ENCODE results near the gene FRMD5.
"Not testable (repeated sequence)": the region's sequence is repeated elsewhere in the genome, so short reads cannot be mapped to it uniquely, and the experiment has no call there.

FRMD5 gene

DNA sequence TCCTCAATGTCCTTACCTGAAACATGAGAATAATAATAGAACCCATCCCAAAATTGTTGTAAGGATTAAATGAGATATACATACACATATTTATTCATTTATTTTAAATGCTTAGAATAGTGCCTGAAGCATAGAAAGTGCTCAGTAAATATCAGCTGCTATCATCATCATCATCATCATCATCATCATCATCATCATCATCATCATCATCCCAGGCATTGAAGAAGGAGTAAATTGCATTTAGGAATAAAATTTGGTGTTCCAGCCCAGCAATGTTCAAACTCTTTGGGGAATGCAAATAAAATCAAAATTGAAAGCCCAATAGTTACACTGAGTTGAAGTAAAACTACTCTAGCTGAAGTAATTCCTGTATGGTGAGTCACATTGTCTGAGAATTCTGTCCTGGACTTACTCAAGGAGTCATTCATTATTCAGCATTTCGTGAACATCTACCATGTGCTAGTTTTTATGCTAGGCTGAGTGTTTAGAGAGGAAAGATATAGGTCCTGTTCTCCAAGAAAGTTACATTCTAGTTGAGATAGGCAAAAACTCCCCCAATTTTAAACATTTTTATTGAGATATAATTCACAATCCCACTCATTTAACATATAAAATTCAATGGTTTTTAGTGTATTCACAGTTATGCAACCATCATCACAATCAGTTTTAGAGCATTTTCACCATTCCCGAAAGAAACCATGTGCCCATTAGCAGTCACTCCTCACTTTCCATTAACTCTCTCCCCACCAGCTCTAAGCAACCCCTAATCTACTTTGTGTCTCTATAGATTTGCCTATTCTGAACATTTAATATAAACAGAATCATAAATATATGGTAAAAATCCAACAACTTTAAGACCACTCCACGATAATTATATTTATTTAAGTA, 107.2 kb downstream of the FRMD5 start:
- no peak for DNase-seq

DNA sequence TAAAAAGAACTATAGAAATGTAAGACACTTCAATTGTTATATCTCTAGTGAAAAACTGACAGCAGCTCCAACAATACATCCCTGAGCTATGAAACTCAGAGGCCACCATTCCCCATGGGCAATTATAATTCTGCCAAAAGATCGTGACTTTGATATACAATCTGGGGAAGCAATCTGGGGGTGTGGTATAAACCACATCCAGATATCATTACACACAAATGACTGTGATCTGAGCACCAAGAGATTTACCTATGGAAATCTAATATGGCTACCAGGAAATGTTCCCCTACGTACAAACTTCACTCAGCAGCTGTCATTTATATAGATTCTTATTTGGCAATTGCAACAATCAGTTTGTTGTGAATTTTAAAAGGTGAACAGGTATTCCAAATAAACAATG, 110.3 kb downstream of the FRMD5 start:
- no peak for DNase-seq

DNA sequence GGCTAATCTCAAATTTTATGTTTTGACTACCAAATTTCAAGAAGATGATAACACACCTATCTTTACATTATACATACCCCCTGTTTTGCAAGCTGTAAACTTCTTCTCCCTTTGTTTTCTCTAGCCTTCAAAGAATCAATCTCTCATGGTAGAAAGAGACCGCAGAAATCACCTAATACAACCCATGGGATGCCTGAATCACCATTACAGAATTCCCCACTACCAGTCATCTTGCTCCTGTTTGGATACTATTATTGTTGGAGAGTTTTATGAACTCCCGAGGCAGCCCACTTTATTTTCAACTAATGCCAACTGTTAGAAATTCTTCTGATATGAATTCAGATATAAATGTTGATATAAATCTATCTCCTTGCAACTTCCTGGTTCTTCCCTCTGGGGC, 110.9 kb downstream of the FRMD5 start:
- no peak for DNase-seq

DNA sequence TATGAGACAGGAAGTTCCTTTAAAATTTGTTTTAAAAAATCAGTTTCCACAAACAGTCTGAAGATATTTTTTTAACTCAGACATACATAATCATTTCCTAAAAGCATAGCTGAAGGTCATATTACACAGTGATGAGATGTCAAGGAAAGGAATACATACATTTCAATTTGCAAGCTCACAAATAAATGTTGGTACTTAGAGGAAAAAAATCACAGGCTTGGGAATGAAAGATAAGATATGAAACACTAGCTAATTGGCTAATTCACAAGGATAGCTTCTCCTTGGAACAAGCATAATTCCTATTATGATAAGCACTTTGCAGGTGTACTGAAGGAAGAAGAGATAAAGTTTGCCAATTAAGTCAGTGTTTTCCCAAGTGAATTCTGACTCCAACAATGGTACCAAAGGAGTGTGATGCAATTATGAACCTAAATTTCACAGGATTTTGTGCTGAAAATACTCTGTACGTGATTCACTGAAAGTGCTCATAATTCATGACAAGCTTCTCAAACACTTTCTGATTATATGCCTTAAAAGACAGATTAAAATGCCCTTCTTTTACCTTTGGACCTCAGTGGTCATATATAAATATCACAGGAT, 112.4 kb downstream of the FRMD5 start:
- DNase-seq, result no peak

DNA sequence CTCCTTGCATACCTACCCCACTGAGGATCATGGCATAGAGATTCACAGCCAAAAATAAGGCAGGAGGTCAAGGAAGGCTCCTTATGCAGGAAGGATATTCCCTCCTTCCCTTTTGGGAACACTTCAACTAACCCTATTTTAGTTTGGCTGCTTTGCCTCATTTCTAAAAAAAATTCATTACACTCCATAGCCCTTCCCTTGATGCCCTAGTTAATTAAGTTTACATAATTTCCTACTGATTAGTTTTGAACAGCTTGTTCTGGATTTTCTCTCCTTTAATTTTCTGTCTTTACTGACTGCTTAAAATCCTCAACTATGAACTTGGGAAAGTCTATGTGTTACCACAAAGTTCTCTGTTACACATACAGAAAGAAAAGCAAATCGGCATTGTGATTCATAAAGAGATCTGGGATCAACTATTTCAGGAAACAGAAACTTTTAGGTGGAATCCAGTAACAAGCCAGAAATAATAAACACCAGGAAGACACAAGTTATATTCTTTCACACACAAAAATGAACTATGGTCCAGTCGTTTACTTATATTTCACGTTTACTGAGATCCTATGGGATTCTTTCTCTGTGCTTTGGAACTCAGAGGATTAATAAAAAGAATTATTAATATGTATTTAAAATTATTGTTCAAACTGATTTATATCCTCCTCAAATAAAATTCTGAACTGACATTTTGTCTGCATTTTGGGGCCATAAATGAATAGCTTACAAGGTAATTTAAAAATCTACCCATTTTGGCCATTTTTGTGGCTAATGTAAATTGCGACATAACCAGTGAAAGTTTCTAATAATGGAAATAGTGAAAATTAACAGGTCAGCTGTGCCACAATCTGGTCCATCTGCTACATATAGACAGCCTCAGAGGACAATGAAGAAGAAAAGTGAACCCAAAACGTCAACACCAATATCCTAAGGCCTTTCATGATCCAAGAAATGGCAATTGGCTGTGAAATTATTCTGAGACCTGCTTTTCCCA, 113.8 kb downstream of the FRMD5 start:
- DNase-seq, result no peak

DNA sequence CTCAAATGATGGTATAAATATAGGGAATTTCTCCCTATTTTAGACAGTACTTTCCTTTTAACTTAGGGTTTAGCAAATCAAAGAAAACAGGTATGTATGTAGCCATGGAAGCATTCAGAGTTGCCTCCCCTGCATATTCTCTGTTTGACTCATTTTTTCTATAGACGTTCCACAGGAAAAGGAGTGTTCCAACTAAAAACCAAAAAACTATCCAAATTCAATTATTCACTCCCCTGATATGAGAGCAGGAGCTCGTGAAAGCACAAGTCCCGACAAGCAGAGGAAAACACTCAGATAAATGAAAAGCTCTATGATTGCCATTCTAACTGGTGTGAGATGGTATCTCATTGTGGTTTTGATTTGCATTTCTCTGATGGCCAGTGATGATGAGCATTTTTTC, 119.5 kb downstream of the FRMD5 start:
- no peak for DNase-seq

DNA sequence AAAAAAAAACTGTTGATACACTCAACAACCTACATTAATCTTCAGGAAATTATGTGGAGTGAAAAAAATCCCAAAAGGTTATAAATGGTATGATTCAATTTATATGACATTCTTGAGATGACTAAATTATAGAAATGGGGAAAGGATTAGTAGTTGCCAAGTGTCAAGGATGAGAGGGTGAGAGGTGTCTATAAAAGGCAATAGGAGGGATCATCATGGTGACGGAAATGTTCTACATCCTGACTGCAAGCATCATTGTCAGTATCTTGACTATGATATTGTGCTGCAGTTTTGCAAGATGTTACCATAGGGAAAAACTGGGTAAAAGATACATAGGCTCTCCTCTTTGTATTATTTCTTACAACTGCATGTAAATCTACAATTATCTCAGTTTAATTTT, 125.6 kb downstream of the FRMD5 start:
- no peak for DNase-seq

DNA sequence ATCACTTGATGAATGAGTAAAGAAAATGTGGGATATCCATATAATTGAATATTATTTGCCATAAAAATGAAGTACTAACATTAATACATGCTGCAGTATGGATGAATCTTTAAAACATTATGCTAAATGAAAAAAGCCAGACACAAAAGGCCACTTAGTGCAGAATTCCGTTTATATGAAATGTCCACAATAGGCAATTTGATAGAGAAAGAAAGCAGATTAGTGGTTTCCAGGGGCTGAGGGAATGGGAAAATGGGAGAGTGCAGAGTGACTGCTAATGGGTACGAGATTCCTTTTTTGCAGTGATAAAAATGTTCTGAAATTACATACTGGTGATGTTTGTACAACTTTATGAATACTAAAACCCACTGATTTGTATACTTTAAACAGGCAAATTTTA, 126.7 kb downstream of the FRMD5 start:
- DNase-seq, result no peak

DNA sequence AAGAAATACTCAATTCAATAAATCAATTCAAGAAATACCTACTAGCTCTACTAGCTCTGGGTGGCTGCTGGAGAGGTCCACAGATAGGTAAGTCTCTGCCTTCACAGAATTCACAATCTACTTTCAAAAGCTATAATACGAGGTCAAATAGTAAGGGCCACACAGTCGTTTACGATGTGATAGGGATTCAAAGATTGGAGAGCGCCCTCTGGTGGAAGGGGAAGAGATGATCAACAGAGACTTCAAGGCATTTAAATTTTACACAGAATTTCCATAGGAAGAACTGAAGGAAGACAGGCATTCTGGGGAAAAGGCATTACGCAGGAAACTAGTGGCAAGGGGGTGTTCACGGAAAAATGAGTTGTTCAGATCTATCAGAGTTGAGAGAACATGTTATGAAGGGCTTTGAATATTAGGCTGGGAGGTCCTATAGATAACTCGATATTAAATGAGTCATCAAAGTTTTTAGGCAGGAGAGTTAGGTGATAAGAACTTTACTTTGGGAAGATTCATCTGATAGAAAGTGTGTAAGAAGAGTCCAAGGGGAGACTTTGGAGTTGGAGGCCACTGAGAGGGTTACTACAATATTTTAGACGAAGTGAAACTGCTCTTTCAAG, 128.8 kb downstream of the FRMD5 start:
- peak; percentile 34 for DNase-seq

DNA sequence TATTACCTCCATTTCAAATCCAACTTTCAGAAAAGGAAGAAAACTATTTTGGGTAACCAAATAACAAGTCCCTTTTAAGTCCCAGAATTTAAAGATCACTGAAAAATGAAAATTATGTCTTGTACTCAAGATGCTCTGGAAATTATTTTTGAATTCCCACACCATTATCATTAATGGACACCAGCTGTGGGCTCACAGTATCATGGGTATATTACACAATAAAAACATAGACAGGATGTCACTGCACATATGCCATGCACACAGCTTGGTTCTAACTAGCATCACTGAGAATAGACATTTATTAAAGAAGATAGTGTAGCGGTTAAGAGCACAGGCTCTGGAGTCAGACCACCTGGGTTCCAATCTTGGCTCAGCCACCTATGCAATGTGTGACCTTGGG, 130.4 kb downstream of the FRMD5 start:
- DNase-seq, result no peak

DNA sequence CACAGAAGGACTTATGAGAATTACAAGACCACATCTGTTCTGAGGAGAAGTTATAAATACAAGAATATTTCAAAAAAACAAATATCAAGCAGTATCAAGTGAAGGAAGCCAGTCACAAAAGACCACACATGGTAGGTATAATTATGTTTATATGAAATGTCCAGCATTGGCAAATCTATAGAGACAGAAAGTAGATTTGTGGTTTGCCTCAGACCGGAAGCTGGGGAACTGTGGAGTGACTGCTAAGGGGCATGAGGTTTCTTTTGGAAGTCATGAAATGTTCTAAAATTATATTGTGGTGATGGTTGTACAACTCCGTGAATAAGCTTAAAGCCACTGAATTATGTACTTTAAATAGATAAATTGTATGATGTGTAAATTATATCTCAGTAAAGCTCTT, 136.9 kb downstream of the FRMD5 start:
- no peak for DNase-seq

DNA sequence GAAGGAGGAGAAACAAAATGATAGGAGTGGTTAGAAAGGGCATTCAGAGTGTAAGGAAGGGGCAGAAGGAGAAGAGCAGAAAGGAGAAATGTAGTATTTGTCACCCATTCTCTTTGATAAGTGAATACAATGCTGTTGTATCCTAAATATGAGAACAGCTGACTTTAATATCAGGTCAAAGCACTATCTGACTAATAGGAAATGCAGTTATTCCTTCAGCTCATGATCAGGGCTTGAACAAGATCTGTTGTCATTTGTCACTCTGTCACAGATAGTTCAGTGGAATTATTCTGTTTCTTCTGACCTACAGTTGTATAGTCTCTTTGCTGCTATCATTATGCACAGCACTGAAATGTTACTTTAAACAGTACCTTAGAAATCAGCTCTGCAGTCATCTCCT, 149.4 kb downstream of the FRMD5 start:
- DNase-seq, result no peak

DNA sequence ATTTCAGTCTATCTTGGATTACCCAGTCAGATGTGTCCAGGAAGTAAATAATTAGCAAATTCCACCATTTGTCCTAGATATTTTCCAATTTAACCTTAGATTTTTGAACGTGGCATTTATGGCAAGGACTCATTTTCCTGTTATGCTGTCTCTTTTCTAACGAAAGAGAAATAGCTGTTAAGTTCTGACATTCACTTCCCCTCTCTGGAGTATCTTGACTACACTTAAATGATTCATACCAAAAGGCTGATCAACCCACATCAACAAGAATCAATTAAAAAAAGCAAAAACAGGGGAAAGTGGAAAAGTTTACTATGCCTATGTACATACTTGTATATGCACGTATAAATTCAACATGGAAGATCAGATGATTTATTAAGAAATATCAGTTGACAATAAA, 149.9 kb downstream of the FRMD5 start:
- no peak for DNase-seq

DNA sequence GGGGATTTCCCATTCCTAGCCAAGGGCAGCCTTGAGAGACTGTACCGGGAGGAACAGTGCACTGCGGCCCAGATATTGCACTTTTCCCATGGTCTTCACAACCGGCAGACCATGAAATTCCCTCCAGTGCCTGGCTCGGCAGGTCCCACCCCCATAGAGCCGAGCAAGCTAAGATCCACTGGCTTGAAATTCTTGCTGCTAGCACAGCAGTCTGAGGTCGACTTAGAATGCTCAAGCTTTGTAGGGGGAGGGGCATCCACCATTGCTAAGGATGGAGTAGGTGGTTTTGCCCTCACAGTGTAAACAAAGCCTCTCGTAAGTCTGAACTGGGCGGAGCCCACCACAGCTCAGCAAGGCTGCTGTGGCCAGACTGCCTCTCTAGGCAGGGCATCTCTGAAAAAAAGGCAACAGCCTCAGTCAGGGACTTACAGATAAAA, 156.3 kb downstream of the FRMD5 start:
- DNase-seq, result no peak

DNA sequence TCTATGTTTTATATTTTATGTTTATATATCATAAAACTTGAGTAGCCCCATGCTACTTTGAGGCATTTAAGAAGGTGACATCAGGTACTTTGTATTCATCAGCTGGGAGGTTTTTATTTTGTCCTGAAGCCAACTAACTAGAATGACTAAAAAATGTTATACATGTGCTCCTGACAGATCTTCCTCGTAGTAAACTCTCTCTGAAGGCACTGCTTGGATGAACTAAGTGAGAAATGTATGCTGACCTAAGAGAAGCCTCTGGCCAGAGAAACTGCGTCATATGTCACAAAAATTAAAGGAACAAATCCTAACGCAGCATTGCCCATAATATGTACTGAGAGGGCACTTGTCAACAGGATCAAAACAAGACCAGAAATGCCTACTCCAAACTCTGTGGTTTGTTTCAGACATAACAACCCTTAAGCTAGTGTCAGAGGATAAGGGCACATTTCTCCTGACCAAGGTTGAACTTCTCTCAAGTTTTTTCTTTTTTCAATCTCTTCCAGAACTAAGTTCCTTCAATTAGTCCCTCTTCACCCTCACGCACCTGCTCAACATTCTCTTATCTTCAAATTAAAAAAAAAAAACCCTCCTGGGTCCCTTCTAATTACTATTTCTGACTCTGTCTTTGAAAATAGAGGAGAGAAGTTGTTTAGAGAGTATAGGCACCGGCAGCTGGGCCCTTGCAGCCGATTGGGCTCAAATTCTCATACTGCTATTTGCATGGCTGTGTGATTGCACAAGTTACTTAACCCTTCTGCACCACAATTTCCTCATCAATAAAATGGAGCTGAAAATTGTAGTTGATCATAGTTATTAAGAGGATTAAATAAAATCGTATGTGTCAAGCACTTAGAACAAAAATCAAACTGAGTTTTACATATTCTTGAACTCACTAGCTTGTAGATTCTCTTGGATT, 159.0 kb downstream of the FRMD5 start:
- DNase-seq, result no peak

DNA sequence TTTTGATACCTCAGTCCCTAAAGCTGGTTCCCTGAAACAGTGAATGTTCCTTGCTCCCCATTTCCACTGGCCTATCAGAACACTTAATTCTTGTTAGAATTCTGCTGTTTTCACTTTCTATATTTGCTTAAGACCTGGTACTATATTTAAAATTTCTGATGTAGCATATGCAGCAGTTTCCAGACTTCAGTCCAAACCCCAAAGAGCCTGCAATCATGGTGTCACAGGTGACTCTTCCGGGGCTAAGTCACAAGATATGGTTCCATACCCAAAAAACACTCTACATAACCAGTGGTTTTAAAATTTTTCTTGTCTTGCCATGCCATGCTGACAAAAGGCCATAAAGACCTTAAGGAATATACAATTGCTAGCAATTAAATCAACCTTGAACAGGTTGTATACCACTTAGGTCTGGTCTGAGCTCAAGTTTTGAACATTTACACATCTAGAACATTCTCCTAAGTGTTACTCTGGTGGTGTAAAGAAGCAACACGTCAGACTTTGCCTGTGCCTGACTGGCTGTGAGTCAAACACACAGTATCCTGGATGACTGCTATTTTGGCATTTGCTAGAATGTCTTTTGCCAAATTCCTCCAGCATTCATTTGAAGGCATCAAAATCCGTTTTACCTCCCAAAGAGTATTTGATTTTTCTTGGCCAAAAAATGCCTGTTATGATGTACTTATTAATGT, 160.0 kb downstream of the FRMD5 start:
- DNase-seq, result no peak

DNA sequence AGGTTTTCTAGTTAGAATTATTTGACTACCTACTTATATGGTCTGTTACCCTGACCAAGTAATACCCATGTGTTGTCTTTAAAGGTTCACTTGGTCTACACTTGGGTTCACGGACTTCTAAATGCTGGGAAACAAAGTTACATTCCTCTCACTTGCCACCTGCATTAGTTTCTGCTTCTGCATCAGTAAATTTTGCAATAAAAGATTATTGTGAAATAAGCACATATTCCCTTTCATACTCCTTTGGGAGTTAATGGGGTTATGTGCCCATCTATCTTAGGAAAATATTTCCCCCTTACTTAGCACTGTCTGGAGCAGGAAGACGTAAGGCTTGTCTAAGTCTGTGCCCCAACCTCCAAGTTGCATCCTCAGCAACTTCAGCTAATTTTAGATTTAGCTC, 160.7 kb downstream of the FRMD5 start:
- DNase-seq, result no peak

DNA sequence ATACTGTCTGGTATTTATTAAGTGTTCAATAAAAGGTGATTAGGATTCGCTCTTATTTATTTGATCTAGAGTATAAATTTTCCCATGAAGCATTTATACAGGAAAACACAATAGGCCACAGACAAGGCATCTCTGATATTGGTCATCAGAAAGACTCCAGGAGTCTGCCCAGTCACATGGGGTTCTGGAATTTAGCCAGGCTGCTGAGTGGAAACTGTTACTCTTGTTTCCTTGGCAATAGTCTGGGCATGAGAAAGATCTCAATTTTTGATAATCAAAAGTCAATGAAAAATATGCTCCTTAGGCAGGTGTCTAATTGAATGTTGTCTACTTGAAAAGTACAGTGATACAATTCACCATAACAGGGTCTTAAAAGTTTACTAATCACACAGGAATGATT, 161.2 kb downstream of the FRMD5 start:
- no peak for DNase-seq

DNA sequence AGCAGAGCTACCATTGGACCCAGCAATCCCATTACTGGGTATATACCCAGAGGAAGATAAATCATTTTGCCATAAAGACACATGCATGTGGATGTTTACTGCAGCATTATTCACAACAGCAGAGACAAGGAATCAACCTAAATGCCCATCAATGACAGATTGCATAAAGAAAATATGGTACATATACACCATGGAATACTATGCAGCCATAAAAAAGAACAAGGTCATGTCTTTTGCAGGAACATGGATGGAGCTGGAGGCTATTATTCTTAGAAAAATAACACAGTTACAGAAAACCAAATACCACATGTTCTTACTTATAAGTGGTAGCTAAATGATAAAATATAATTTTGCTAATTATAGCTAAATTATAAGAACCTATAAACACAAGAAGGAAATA, 162.3 kb downstream of the FRMD5 start:
- DNase-seq, result not testable (repeated sequence)

DNA sequence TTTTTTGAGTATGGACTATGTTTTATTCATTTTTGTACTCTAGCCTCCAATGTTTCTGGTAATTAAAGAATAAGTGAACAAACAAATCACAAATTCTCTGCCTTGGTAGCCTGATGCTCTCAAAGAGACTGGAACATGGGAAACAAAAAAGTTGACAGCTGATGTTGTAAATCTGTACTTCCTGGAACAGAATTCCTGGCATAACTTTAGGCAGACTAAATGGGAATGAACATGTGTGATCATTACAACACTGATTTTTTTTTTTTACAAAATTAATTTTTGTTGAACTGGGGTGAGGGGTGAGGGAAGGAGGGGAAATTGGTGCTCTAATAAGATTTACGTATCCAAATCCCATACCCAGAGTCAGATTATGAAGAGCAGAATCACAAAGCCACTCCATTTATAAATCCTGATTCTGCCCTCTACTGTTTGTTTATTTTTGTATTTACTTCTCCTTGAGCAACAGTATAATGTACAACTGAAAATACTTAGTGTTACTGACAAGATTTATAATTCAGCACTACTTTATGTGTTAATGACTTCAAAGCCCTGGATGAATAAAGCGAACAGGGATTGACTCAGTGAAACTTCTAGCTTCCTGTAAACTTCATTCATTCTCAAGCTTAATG, 165.0 kb downstream of the FRMD5 start:
- DNase-seq, result no peak

DNA sequence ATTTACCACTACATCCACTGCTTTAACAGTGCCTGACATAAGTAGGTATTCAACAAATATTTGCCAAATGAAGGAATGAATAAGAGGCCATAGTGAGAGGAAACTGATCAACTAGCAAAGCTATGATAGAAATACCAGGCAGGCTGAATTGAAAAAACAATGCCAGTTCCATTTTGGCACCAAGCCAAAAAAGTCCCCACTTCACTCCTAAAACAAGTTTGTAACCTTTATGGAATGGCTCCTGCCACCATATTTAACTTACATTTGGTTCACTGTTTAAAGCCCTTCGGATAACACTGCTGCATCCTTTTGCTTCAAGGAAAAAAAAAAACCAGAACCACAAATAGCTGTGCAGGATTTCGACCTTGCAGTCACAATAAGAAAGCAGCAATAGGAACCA, 166.1 kb downstream of the FRMD5 start:
- DNase-seq, result no peak

Data from T-helper 9 cell (primary cell).